Mesenchymal stem cell (in vitro differentiated cells and primary cell): ENCODE data around the gene CIDEC.

Experiments used
- DNase-seq: peaks from one replicate; pipeline ENCODE4 v3.0.0-alpha.2; 2013
- H2AFZ ChIP-seq: one replicate; pipeline ENCODE4 v1.6.1; 2013; ENCODE audit warnings: low read depth, mild to moderate bottlenecking, control low read depth, inconsistent platforms, low read length, moderate library complexity
- H2AK5ac ChIP-seq: 2 replicates; pipeline ENCODE4 v1.6.1; 2013; ENCODE audit warnings: low read length, moderate library complexity, mild to moderate bottlenecking, inconsistent platforms; ENCODE audit not compliant: severe bottlenecking
- H2BK120ac ChIP-seq: one replicate; pipeline ENCODE4 v1.6.1; 2013; ENCODE audit warnings: low read depth, mild to moderate bottlenecking, inconsistent platforms, low read length, moderate library complexity
- H2BK12ac ChIP-seq, 2 experiments: one replicate each; pipeline ENCODE4 v1.6.1; 2013; ENCODE audit warnings: inconsistent platforms in 2 of 2, low read length in 2 of 2, mild to moderate bottlenecking in 2 of 2, moderate library complexity in 2 of 2, control low read depth in 1 of 2
- H2BK15ac ChIP-seq: one replicate; pipeline ENCODE4 v1.6.1; 2013; ENCODE audit warnings: mild to moderate bottlenecking, low read depth, inconsistent platforms; ENCODE audit not compliant: poor library complexity, severe bottlenecking
- H2BK5ac ChIP-seq: 2 replicates; pipeline ENCODE4 v1.6.1; 2013; ENCODE audit warnings: low read depth, mild to moderate bottlenecking, low read length, control low read depth, inconsistent platforms; ENCODE audit not compliant: poor library complexity, severe bottlenecking
- H3K14ac ChIP-seq, 2 experiments: one replicate each; pipeline ENCODE4 v1.6.1; 2013; ENCODE audit warnings: inconsistent platforms in 2 of 2, low read length in 2 of 2, control low read depth in 1 of 2, mild to moderate bottlenecking in 1 of 2, moderate library complexity in 1 of 2
- H3K18ac ChIP-seq, 2 experiments: one replicate each; pipeline ENCODE4 v1.6.1; 2013; ENCODE audit warnings: inconsistent platforms in 2 of 2, low read length in 2 of 2, control low read depth in 1 of 2, low read depth in 1 of 2, mild to moderate bottlenecking in 1 of 2
- H3K23ac ChIP-seq, 2 experiments: one replicate each; pipeline ENCODE4 v1.6.1; 2013; ENCODE audit warnings: inconsistent platforms in 2 of 2, low read length in 2 of 2, mild to moderate bottlenecking in 2 of 2, moderate library complexity in 2 of 2, control low read depth in 1 of 2
- H3K27ac ChIP-seq: 2 replicates; pipeline ENCODE4 v1.5.1; 2013; ENCODE audit warnings: mild to moderate bottlenecking, moderate library complexity, low read length, control low read depth, inconsistent platforms; ENCODE audit not compliant: poor library complexity, severe bottlenecking
- H3K27me3 ChIP-seq, 2 experiments: 2 replicates each; pipeline versions ENCODE4 v1.6.1 to v1.7.0; 2013; ENCODE audit warnings: low read length in 2 of 2, mild to moderate bottlenecking in 2 of 2, moderate library complexity in 2 of 2, control low read depth in 1 of 2, inconsistent platforms in 1 of 2; ENCODE audit not compliant: control insufficient read depth in 1 of 2, insufficient read depth in 1 of 2
- H3K36me3 ChIP-seq, 2 experiments: 2 replicates each; pipeline versions ENCODE4 v1.6.1 to v1.7.0; 2013; ENCODE audit warnings: low read length in 2 of 2, control low read depth in 1 of 2, inconsistent platforms in 1 of 2, low read depth in 1 of 2, mild to moderate bottlenecking in 1 of 2; ENCODE audit not compliant: insufficient read depth in 2 of 2, control insufficient read depth in 1 of 2
- H3K4ac ChIP-seq, 2 experiments: one replicate each; pipeline ENCODE4 v1.6.1; 2013; ENCODE audit warnings: inconsistent platforms in 2 of 2, low read length in 2 of 2, mild to moderate bottlenecking in 2 of 2, moderate library complexity in 2 of 2, control low read depth in 1 of 2, low read depth in 1 of 2
- H3K4me1 ChIP-seq: 2 replicates; pipeline ENCODE4 v1.6.1; 2013; ENCODE audit warnings: low read depth, low read length, control low read depth; ENCODE audit not compliant: control insufficient read depth, insufficient read depth
- H3K4me2 ChIP-seq: 2 replicates; pipeline ENCODE4 v1.6.1; 2013; ENCODE audit warnings: low read length, mild to moderate bottlenecking, inconsistent platforms; ENCODE audit not compliant: poor library complexity, severe bottlenecking
- H3K4me3 ChIP-seq, 2 experiments: 2 replicates each; pipeline versions ENCODE4 v1.5.1 to v1.7.0; 2013; ENCODE audit warnings: low read length in 2 of 2, mild to moderate bottlenecking in 2 of 2, control low read depth in 1 of 2, low read depth in 1 of 2; ENCODE audit not compliant: insufficient read depth in 1 of 2
- H3K79me1 ChIP-seq: replicated peaks from 2 replicates; pipeline ENCODE4 v1.6.1; 2013; ENCODE audit warnings: mild to moderate bottlenecking, control low read depth, low read length, inconsistent platforms; ENCODE audit not compliant: poor library complexity, severe bottlenecking
- H3K9ac ChIP-seq: 2 replicates; pipeline ENCODE4 v1.7.0; 2013; ENCODE audit warnings: mild to moderate bottlenecking, low read length, moderate library complexity
- H3K9me3 ChIP-seq: 2 replicates; pipeline ENCODE4 v1.7.0; 2013; ENCODE audit warnings: mild to moderate bottlenecking, low read length; ENCODE audit not compliant: control insufficient read depth
- H4K8ac ChIP-seq: one replicate; pipeline ENCODE4 v1.6.1; 2013; ENCODE audit warnings: inconsistent platforms, mild to moderate bottlenecking, low read length, moderate library complexity
- H4K91ac ChIP-seq: one replicate; pipeline ENCODE4 v1.6.1; 2013; ENCODE audit warnings: mild to moderate bottlenecking, low read length, inconsistent platforms
- WGBS: methylation state at CpG from one replicate; pipeline ENCODE4 v1.1.7; 2013; ENCODE audit warnings: mixed read lengths; 5-methylcytosine and 5-hydroxymethylcytosine counted together

Gene CIDEC

DNA sequence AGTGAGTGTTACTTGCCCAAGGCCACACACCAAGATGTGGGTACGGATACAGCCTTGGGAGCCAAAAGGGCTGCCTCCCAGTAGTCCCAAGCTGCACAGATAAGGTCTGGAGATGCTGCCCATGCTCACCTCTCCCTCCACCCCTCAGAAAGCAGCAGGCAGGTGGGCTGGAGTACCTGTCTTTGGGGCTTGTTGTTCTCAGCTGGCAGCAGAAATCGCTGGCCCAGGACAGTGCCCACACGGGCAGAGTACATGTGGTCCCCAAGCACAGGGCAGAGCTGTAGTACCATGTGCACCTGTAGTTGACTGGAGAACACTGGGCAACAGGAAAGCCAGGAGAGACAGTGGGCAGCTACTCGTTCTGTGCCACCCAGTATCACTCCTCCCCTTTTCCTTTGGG is 41.2 kb downstream of the CIDEC start:
- WGBS, result 93% methylated on average over 4 of the region's 4 CpGs
- H4K91ac ChIP-seq, result no peak overlapping the region

DNA sequence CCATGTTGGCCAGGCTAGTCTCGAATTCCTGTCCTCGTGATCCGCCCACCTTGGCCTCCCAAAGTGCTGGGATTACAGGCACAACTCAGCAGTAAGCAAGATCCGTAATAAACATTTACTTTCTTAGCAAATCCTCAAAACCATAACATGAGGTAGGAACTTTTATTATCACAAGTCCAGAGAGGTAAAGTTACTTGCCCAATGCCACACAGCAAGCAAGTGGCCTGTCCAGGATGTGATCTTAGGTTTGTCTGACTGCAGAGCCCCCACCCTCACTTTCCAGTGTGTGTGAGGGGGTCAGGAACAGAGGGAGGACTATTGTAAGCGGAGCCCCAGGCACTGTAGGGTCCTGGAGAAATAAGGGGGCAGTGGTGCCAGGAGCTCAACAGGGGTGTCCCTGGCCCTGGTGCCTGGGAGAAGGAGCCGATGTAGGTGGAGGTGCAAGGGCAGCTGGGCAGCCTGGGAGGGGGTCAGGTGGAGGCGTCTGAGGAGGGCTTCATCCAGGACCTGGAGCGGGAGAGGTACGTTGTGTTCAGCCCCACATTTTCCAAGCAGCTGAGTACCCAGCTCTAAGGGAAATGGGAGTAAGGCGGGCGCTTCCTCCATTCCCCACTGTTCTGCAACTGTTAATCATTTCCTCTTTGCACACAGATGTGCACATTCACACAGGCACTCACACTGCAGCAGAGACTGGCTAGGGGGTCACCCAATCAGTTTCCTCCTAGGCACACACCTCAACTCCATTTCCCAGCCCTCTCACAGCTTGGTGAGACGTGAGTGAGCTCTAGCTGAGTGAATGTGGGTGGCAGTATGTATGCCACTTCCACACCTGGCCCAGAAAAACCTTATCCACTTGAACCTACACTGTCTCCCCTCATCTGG is 42.1 kb downstream of the CIDEC start:
- no peak overlapping the region for H2AFZ ChIP-seq
- no peak overlapping the region for H2BK5ac ChIP-seq
- 94% methylated on average over 8 of the region's 12 CpGs for WGBS
- H3K4ac ChIP-seq, result no peak overlapping the region
- no peaks in the 10 kb centered on the region for H3K9me3 ChIP-seq
- no peak overlapping the region for H3K9ac ChIP-seq
- H3K18ac ChIP-seq, result no peak overlapping the region
- peaks cover 60 to 80% of the 10 kb centered on the region in 2 experiments for H3K36me3 ChIP-seq
- H4K8ac ChIP-seq, result no peak overlapping the region
- no peak overlapping the region for H3K14ac ChIP-seq
- H3K4me1 ChIP-seq, result peaks cover 12% of the 10 kb centered on the region
- H3K27ac ChIP-seq, result no peak overlapping the region
- no peak overlapping the region for H4K91ac ChIP-seq
- no peak overlapping the region for H3K4me3 ChIP-seq
- no peak overlapping the region for H3K23ac ChIP-seq
- H2BK120ac ChIP-seq, result no peak overlapping the region
- H2AK5ac ChIP-seq, result no peak overlapping the region
- no peak overlapping the region for H2BK12ac ChIP-seq
- no peak overlapping the region for H2BK15ac ChIP-seq
- no peak overlapping the region for H3K4me2 ChIP-seq
- no peaks in the 10 kb centered on the region for H3K27me3 ChIP-seq
- peaks cover 14% of the 10 kb centered on the region for H3K79me1 ChIP-seq
- no peak for DNase-seq

More for the DNA sequence above, 41.2 kb downstream of the CIDEC start:
- Histone ChIP-seq H4K8ac (no peak overlapping the region), H3K4me1 (peaks cover 16% of the 10 kb centered on the region), H3K18ac (no peak overlapping the region), H3K4ac (no peak overlapping the region), H3K9ac (no peak overlapping the region), H3K14ac (no peak overlapping the region), H2BK12ac (no peak overlapping the region), H3K36me3 (peaks cover 52 to 73% of the 10 kb centered on the region in 2 experiments), H3K23ac (no peak overlapping the region), H3K27me3 (no peaks in the 10 kb centered on the region), H3K4me3 (no peak overlapping the region), H2BK15ac (no peak overlapping the region), H3K4me2 (no peak overlapping the region), H2AK5ac (no peak overlapping the region), H3K27ac (no peak overlapping the region), H2AFZ (no peak overlapping the region), H2BK5ac (no peak overlapping the region), H3K79me1 (peaks cover 19% of the 10 kb centered on the region), H3K9me3 (no peaks in the 10 kb centered on the region), H2BK120ac (no peak overlapping the region)
- no peak for DNase-seq

DNA sequence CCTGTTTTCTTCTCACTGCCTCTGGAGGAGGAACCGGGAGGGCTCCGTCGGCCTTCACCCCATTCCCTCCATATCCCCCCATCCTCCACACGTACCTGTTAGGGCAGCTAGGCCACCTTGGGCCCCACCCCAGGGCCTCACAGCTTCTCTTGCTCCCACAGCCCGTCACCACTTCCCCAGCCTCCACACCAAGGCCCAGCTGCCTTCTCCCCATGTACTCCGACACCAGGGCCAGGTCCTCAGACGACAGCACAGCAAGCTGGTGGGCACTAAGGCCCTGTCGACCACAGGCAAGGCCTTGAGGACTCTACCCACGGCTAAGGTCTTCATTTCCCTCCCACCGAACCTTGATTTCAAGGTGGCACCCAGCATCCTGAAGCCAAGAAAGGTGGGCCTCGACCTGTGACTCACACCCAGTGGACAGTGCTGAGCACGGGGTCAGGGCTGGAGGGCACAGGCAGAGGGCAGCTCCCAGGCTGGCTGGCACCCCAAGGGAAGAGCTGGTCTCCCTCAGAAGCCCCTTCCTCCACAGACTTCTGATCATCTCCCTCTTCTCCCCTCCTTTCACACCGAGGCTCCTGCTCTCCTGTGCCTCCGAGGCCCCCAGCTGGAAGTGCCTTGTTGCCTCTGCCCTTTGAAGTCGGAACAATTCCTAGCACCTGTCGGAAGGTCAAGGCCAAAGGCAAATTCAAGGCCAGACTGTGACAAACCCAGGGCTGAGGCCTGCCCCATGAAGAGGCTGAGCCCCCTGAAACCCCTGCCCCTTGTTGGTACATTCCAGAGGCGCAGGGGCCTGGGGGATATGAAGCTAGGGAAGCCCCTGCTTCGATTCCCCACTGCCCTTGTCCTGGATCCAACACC is 45.3 kb downstream of the CIDEC start:
- DNase-seq, result no peak
- Histone ChIP-seq H3K27ac (no peak overlapping the region), H3K9me3 (no peaks in the 10 kb centered on the region), H2BK15ac (no peak overlapping the region), H3K14ac (no peak overlapping the region), H3K4me1 (peaks cover 10% of the 10 kb centered on the region), H2AFZ (no peak overlapping the region), H3K23ac (no peak overlapping the region), H2BK120ac (no peak overlapping the region), H3K36me3 (peaks cover 47 to 77% of the 10 kb centered on the region in 2 experiments), H3K79me1 (peaks cover 4% of the 10 kb centered on the region), H2AK5ac (no peak overlapping the region), H3K18ac (no peak overlapping the region), H3K4ac (no peak overlapping the region), H3K4me3 (no peak overlapping the region), H4K8ac (no peak overlapping the region), H4K91ac (no peak overlapping the region), H3K27me3 (no peaks in the 10 kb centered on the region), H3K4me2 (no peak overlapping the region), H2BK12ac (no peak overlapping the region), H2BK5ac (no peak overlapping the region), H3K9ac (no peak overlapping the region)
- WGBS, result 92% methylated on average over 17 of the region's 18 CpGs

DNA sequence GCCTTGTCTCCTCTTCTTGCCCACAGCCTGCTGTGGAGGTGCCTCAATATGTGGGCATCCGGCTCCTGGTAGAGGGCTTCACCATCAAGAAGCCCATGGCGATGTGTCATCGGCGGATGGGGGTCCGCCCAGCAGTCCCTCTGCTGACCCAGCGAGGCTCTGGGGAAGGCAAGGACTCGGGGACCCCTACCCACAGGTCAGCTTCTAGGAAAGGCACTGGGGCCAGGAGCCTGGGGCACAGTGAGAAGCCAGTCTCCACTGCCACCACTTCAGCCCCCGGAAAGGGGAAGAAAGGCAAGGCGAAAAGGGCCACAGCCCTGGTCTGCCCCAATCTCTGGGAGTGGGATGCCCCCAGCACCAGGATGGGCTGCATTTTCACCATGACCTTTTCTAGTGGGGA is 47.0 kb downstream of the CIDEC start:
- H2BK5ac ChIP-seq, result no peak overlapping the region
- H3K9me3 ChIP-seq, result no peaks in the 10 kb centered on the region
- H3K14ac ChIP-seq, result no peak overlapping the region
- peaks cover 46 to 79% of the 10 kb centered on the region in 2 experiments for H3K36me3 ChIP-seq
- no peak overlapping the region for H4K91ac ChIP-seq
- no peak overlapping the region for H3K9ac ChIP-seq
- no peak overlapping the region for H3K18ac ChIP-seq
- H2AK5ac ChIP-seq, result no peak overlapping the region
- H3K79me1 ChIP-seq, result peaks cover 4% of the 10 kb centered on the region
- no peak overlapping the region for H3K23ac ChIP-seq
- H3K27ac ChIP-seq, result no peak overlapping the region
- no peak overlapping the region for H2AFZ ChIP-seq
- H3K27me3 ChIP-seq, result no peaks in the 10 kb centered on the region
- no peak overlapping the region for H3K4me3 ChIP-seq
- peaks cover 7% of the 10 kb centered on the region for H3K4me1 ChIP-seq
- no peak overlapping the region for H4K8ac ChIP-seq
- WGBS, result 92% methylated on average over 9 of the region's 9 CpGs
- DNase-seq, result no peak
- no peak overlapping the region for H2BK120ac ChIP-seq
- H2BK15ac ChIP-seq, result no peak overlapping the region
- no peak overlapping the region for H3K4ac ChIP-seq
- no peak overlapping the region for H2BK12ac ChIP-seq
- no peak overlapping the region for H3K4me2 ChIP-seq
